GM12891 (cell line): Measurements from ENCODE around the gene SEPTIN11.

ENCODE experiments used
- PAX5 ChIP-seq: IDR thresholded peaks from 2 replicates; pipeline ENCODE4 v1.6.1; 2011; ENCODE audit warnings: low read length, moderate library complexity, mild to moderate bottlenecking; ENCODE audit not compliant: insufficient read depth, severe bottlenecking
- POLR2A ChIP-seq: IDR thresholded peaks from 2 replicates; pipeline ENCODE4 v1.6.1; 2011; ENCODE audit warnings: low read depth, low read length, control low read depth
- POLR2AphosphoS5 ChIP-seq: IDR thresholded peaks from 2 replicates; pipeline ENCODE4 v1.6.1; 2011; ENCODE audit warnings: low read depth, low read length, control low read depth
- SPI1 ChIP-seq: IDR thresholded peaks from 2 replicates; pipeline ENCODE4 v1.6.1; 2011; ENCODE audit warnings: low read depth, low read length, control low read depth
- TAF1 ChIP-seq: IDR thresholded peaks from 2 replicates; pipeline ENCODE4 v1.6.1; 2011; ENCODE audit warnings: low read depth, low read length, control low read depth

DNA sequence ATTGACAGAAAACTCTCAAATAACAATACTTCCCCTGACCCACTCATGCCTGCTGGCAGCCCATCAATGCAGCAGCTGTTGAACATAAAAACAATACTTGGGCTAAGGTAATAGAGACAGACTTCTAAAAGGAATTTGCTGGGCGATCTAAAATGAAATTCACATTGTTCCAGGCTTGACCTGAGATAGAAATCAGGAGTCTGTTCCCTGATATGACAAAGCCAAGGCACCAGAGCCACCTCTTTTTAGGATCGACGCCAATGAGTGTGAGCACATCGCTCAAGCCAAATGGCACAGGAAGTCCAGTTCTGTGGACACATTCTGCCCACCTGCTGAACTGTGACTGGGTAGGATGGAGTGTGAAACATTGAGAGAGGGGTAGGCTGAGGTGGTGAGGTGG is 4.9 kb downstream of the SEPTIN11 start:
- TF ChIP-seq POLR2AphosphoS5 = no peak
- no peak for TF ChIP-seq POLR2A
- no peak for TF ChIP-seq TAF1
- TF ChIP-seq SPI1 = no peak
- no peak for TF ChIP-seq PAX5
